Activated naive CD4-positive, alpha-beta T cell treated with anti-CD3 and anti-CD28 coated beads, Interleukin-2, amount 10 ng/mL, durations not matched to agents 7 days and 5 days (primary cell): ENCODE measurements around the gene IMPDH1.

Experiments used
- CTCF ChIA-PET: fragments of 350-600 bp; sonication (Branson Sonifier 250); formaldehyde crosslinking; loops from one replicate; lab custom pipeline; 2021; ENCODE audit warnings: antibody characterized with exemption; lab: Charles Lee
- DNase-seq: peaks from one replicate; pipeline ENCODE4 v3.0.0-alpha.2; 2020
- H3K27ac Mint-ChIP-seq: one replicate; pipeline ENCODE4 v1.8.0; 2021; ENCODE audit warnings: mild to moderate bottlenecking, moderate library complexity, mixed read lengths
- H3K27me3 Mint-ChIP-seq: one replicate; pipeline ENCODE4 v1.8.0; 2021; ENCODE audit warnings: mild to moderate bottlenecking, mixed read lengths
- H3K36me3 Mint-ChIP-seq: one replicate; pipeline ENCODE4 v1.8.0; 2021; ENCODE audit warnings: mixed read lengths
- H3K4me1 Mint-ChIP-seq: one replicate; pipeline ENCODE4 v1.8.0; 2021; ENCODE audit warnings: mixed read lengths
- H3K4me3 Mint-ChIP-seq: one replicate; pipeline ENCODE4 v1.8.0; 2021; ENCODE audit warnings: mild to moderate bottlenecking, moderate library complexity, mixed read lengths
- H3K9me3 Mint-ChIP-seq: one replicate; pipeline ENCODE4 v1.8.0; 2021; ENCODE audit warnings: mixed read lengths

IMPDH1 gene

GRCh38 chr7:128383776-128384175, 26.0 kb downstream of the IMPDH1 start:
- H3K9me3 Mint-ChIP-seq = no peaks in the 10 kb centered on the region
- no peak for DNase-seq
- H3K27me3 Mint-ChIP-seq = peaks cover 40% of the 10 kb centered on the region
- H3K36me3 Mint-ChIP-seq = no peaks in the 10 kb centered on the region
- CTCF ChIA-PET = interaction anchor here (0.8 to 3.8 kb wide), 6 partner anchors 8 to 48 kb away, joined by 3 to 25 read pairs (median 6); no protein-coding TSS in a partner anchor
- no peak overlapping the region for H3K27ac Mint-ChIP-seq
- H3K4me1 Mint-ChIP-seq = no peaks in the 10 kb centered on the region
- no peak overlapping the region for H3K4me3 Mint-ChIP-seq

- H3K4me3 Mint-ChIP-seq = no peak overlapping the region
- no peaks in the 10 kb centered on the region for H3K9me3 Mint-ChIP-seq
- H3K4me1 Mint-ChIP-seq = no peaks in the 10 kb centered on the region
- H3K27ac Mint-ChIP-seq = no peak overlapping the region
- no peaks in the 10 kb centered on the region for H3K36me3 Mint-ChIP-seq
- CTCF ChIA-PET = interaction anchor here (0.8 to 7.1 kb wide), 16 partner anchors 8 to 383 kb away, joined by 3 to 48 read pairs (median 4); partner anchors contain the start of gene RBM28
- H3K27me3 Mint-ChIP-seq = peaks cover 22% of the 10 kb centered on the region
- peak; percentile 54 for DNase-seq
These were observed 28.5 kb downstream of the IMPDH1 start for GRCh38 chr7:128381161-128381821.

- H3K36me3 Mint-ChIP-seq = no peaks in the 10 kb centered on the region
These were observed 29.2 kb downstream of the IMPDH1 start for GRCh38 chr7:128380483-128381106.

GRCh38 chr7:128379900-128380479, 29.8 kb downstream of the IMPDH1 start:
- no peaks in the 10 kb centered on the region for H3K9me3 Mint-ChIP-seq
- CTCF ChIA-PET = interaction anchor here (0.6 to 7.1 kb wide), 8 partner anchors 7 to 86 kb away, joined by 3 to 48 read pairs (median 5); no protein-coding TSS in a partner anchor
- no peak overlapping the region for H3K4me3 Mint-ChIP-seq
- peaks cover 22% of the 10 kb centered on the region for H3K27me3 Mint-ChIP-seq
- DNase-seq = no peak
- no peak overlapping the region for H3K27ac Mint-ChIP-seq
- no peaks in the 10 kb centered on the region for H3K36me3 Mint-ChIP-seq
- no peaks in the 10 kb centered on the region for H3K4me1 Mint-ChIP-seq

More at GRCh38 chr7:128380483-128381106, 29.2 kb downstream of the IMPDH1 start:
- H3K4me1 Mint-ChIP-seq = no peaks in the 10 kb centered on the region
- no peak overlapping the region for H3K27ac Mint-ChIP-seq
- no peak for DNase-seq
- H3K27me3 Mint-ChIP-seq = peaks cover 22% of the 10 kb centered on the region
- no peak overlapping the region for H3K4me3 Mint-ChIP-seq
- H3K9me3 Mint-ChIP-seq = no peaks in the 10 kb centered on the region
- CTCF ChIA-PET = interaction anchor here (0.6 to 7.1 kb wide), 14 partner anchors 8 to 382 kb away, joined by 3 to 48 read pairs (median 4); no protein-coding TSS in a partner anchor

- H3K4me1 Mint-ChIP-seq = no peaks in the 10 kb centered on the region
- H3K27me3 Mint-ChIP-seq = peaks cover 23% of the 10 kb centered on the region
- no peak for DNase-seq
- CTCF ChIA-PET = interaction anchor here (0.9 to 7.1 kb wide), 4 partner anchors 10 to 92 kb away, joined by 3 to 48 read pairs (median 4); no protein-coding TSS in a partner anchor
- no peaks in the 10 kb centered on the region for H3K9me3 Mint-ChIP-seq
- H3K4me3 Mint-ChIP-seq = no peak overlapping the region
- no peaks in the 10 kb centered on the region for H3K36me3 Mint-ChIP-seq
- H3K27ac Mint-ChIP-seq = no peak overlapping the region
These were observed 31.1 kb downstream of the IMPDH1 start for GRCh38 chr7:128378637-128379036.

- no peak overlapping the region for H3K4me3 Mint-ChIP-seq
- H3K27me3 Mint-ChIP-seq = peaks cover 24% of the 10 kb centered on the region
- no peak for DNase-seq
- no peaks in the 10 kb centered on the region for H3K4me1 Mint-ChIP-seq
- no peaks in the 10 kb centered on the region for H3K36me3 Mint-ChIP-seq
- H3K9me3 Mint-ChIP-seq = no peaks in the 10 kb centered on the region
- CTCF ChIA-PET = interaction anchor here (0.6 to 7.1 kb wide), 5 partner anchors 8 to 85 kb away, joined by 3 to 48 read pairs (median 4); no protein-coding TSS in a partner anchor
- H3K27ac Mint-ChIP-seq = no peak overlapping the region
These were observed 33.7 kb downstream of the IMPDH1 start for GRCh38 chr7:128376077-128376476.

- Mint-ChIP-seq H3K4me3 (no peak overlapping the region), H3K4me1 (no peaks in the 10 kb centered on the region), H3K27me3 (peaks cover 21% of the 10 kb centered on the region), H3K9me3 (no peaks in the 10 kb centered on the region), H3K27ac (no peak overlapping the region), H3K36me3 (no peaks in the 10 kb centered on the region)
- CTCF ChIA-PET = interaction anchor here (1.2 to 3.7 kb wide), 4 partner anchors 8 to 24 kb away, joined by 3 to 25 read pairs (median 14); no protein-coding TSS in a partner anchor
- no peak for DNase-seq
These were observed 35.7 kb downstream of the IMPDH1 start for GRCh38 chr7:128374041-128374440.

GRCh38 chr7:128373606-128374005, 36.2 kb downstream of the IMPDH1 start:
- Mint-ChIP-seq H3K9me3 (no peaks in the 10 kb centered on the region), H3K4me3 (no peak overlapping the region), H3K27ac (no peak overlapping the region), H3K27me3 (peaks cover 17% of the 10 kb centered on the region), H3K36me3 (no peaks in the 10 kb centered on the region), H3K4me1 (no peaks in the 10 kb centered on the region)
- CTCF ChIA-PET = interaction anchor here (0.9 to 3.7 kb wide), 7 partner anchors 8 to 55 kb away, joined by 3 to 25 read pairs (median 5); no protein-coding TSS in a partner anchor
- no peak for DNase-seq

- no peaks in the 10 kb centered on the region for H3K4me1 Mint-ChIP-seq
- peaks cover 34% of the 10 kb centered on the region for H3K27me3 Mint-ChIP-seq
- no peak overlapping the region for H3K4me3 Mint-ChIP-seq
- CTCF ChIA-PET = interaction anchor here (1.4 to 3.7 kb wide), 2 partner anchors 16 to 23 kb away, joined by 3 to 24 read pairs; no protein-coding TSS in a partner anchor
- DNase-seq = no peak
- H3K36me3 Mint-ChIP-seq = no peaks in the 10 kb centered on the region
- no peak overlapping the region for H3K27ac Mint-ChIP-seq
- H3K9me3 Mint-ChIP-seq = no peaks in the 10 kb centered on the region
These were observed 39.3 kb downstream of the IMPDH1 start for GRCh38 chr7:128370491-128370890.

GRCh38 chr7:128366986-128367385, 42.8 kb downstream of the IMPDH1 start:
- CTCF ChIA-PET = interaction anchor here (0.9 to 1.1 kb wide), 2 partner anchors 9 to 21 kb away, joined by 3 read pairs; no protein-coding TSS in a partner anchor
- no peak overlapping the region for H3K27ac Mint-ChIP-seq
- H3K36me3 Mint-ChIP-seq = no peaks in the 10 kb centered on the region
- DNase-seq = no peak
- H3K27me3 Mint-ChIP-seq = peaks cover 61% of the 10 kb centered on the region
- H3K9me3 Mint-ChIP-seq = no peaks in the 10 kb centered on the region
- H3K4me1 Mint-ChIP-seq = peaks cover 10% of the 10 kb centered on the region
- H3K4me3 Mint-ChIP-seq = no peak overlapping the region

GRCh38 chr7:128366300-128366699, 43.5 kb downstream of the IMPDH1 start:
- Mint-ChIP-seq H3K27ac (no peak overlapping the region), H3K27me3 (peaks cover 64% of the 10 kb centered on the region), H3K4me3 (no peak overlapping the region), H3K4me1 (peaks cover 14% of the 10 kb centered on the region), H3K9me3 (no peaks in the 10 kb centered on the region), H3K36me3 (no peaks in the 10 kb centered on the region)
- CTCF ChIA-PET = interaction anchor here (0.9 to 1.1 kb wide), 4 partner anchors 15 to 58 kb away, joined by 3 to 4 read pairs (median 3); no protein-coding TSS in a partner anchor
- DNase-seq = no peak

- no peak for DNase-seq
- Mint-ChIP-seq H3K27me3 (peaks cover 70% of the 10 kb centered on the region), H3K36me3 (no peaks in the 10 kb centered on the region), H3K4me3 (no peak overlapping the region), H3K9me3 (no peaks in the 10 kb centered on the region), H3K4me1 (peaks cover 21% of the 10 kb centered on the region), H3K27ac (no peak overlapping the region)
- CTCF ChIA-PET = interaction anchor here (1.0 to 1.1 kb wide), 2 partner anchors 16 to 18 kb away, joined by 3 to 4 read pairs; no protein-coding TSS in a partner anchor
These were observed 44.4 kb downstream of the IMPDH1 start for GRCh38 chr7:128365432-128365831.

- no peaks in the 10 kb centered on the region for H3K9me3 Mint-ChIP-seq
- H3K27me3 Mint-ChIP-seq = peaks cover 81% of the 10 kb centered on the region
- no peak overlapping the region for H3K4me3 Mint-ChIP-seq
- CTCF ChIA-PET = no interaction called here
- H3K36me3 Mint-ChIP-seq = no peaks in the 10 kb centered on the region
- no peak overlapping the region for H3K27ac Mint-ChIP-seq
- DNase-seq = no peak
- H3K4me1 Mint-ChIP-seq = peaks cover 21% of the 10 kb centered on the region
These were observed 45.5 kb downstream of the IMPDH1 start for GRCh38 chr7:128364166-128364870.
